Measurements from ENCODE around the gene CNTRL.

GRCh38 chr9:121026260-121026691 is 48.5 kb upstream of the CNTRL start:
- TF ChIP-seq, protein P1, sequence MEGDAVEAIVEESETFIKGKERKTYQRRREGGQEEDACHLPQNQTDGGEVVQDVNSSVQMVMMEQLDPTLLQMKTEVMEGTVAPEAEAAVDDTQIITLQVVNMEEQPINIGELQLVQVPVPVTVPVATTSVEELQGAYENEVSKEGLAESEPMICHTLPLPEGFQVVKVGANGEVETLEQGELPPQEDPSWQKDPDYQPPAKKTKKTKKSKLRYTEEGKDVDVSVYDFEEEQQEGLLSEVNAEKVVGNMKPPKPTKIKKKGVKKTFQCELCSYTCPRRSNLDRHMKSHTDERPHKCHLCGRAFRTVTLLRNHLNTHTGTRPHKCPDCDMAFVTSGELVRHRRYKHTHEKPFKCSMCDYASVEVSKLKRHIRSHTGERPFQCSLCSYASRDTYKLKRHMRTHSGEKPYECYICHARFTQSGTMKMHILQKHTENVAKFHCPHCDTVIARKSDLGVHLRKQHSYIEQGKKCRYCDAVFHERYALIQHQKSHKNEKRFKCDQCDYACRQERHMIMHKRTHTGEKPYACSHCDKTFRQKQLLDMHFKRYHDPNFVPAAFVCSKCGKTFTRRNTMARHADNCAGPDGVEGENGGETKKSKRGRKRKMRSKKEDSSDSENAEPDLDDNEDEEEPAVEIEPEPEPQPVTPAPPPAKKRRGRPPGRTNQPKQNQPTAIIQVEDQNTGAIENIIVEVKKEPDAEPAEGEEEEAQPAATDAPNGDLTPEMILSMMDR (IDR thresholded peaks at IDR 0.05; ENCODE audit: poor library complexity), result no peak
- no peak for TF ChIP-seq EZH2 (IDR thresholded peaks at IDR 0.05; ENCODE audit: borderline replicate concordance)

Measured in hepatocyte (in vitro differentiated cells).